NCI-H460 (cell line): ENCODE results near the gene DMRTB1. TPM values are rescaled to one million over a fixed set of nuclear protein-coding genes. Genes with fewer than 3 reads are reported as not detected.

Experiments
- DNase-seq: peaks from one replicate; pipeline ENCODE4 v3.0.0-alpha.2; 2016; ENCODE audit warnings: low read depth; ENCODE audit errors: extremely low read depth
- total RNA-seq: library from RNA; depleted of rRNA; stranded (reverse); fragments of >200 nt; shearing (Covaris generic); gene quantifications from 2 replicates; pipeline ENCODE4 v1.2.3, GENCODE V29; 2014; rRNA removed

DMRTB1 gene
- total RNA-seq, 1 experiment from 2014 or later, result not detected

GRCh38 chr1:53507116-53507820 is 48.1 kb downstream of the DMRTB1 start:
- DNase-seq, result no peak

- DNase-seq, result no peak
Observed at GRCh38 chr1:53508056-53508990, 49.1 kb downstream of the DMRTB1 start.

GRCh38 chr1:53508991-53509666 is 49.9 kb downstream of the DMRTB1 start:
- no peak for DNase-seq

DNA sequence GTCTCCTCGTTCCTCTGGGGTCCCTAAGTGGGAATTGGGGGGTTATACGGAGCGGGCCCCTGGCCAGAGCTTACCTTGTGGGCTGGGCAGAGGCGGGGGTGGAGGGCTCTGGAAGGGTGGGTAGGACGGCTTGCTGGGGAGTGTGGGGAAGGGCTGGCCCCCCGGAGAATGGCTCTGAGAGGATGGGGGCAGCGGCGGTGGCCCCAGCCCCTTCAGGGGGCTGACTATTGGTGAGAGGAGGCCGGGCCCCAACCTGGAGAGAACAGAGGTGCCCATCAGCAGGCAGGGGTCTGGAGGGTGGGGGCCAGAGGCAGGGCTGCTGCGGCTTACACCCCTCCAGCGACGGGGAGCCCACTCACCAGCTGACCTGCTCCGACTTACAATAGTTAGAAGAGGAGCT is 50.6 kb downstream of the DMRTB1 start:
- DNase-seq, result no peak

GRCh38 chr1:53510215-53510614 is 51.0 kb downstream of the DMRTB1 start:
- DNase-seq, result no peak

DNA sequence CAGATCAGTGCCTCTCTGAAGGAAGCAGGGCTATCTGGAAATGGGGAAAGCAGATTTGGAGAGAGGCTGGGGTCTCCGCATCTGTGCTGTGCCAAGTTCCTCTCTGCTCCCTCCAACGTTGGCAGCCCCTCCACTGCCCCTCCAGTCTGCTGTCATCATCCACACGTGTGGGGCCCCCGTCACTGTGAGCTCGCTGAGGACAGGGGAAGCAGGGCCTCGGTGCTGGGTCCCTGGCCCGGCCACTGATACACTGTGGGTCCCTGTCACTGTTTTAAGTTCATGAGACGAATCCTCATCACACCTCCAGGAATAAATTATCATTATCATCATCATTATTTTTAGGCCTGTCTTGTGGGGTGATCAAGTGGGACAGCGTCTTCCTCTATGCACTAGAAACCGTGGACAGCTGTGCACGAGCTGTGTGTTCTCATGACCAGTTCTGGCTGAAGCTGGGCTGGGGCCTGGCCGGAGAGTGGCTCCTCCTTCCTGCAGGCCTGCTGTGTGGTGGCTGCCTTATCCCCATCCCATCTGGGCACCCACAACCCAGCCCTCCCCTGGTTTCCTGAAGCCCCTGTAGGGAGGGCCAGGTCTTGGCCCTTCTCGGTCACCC is 52.2 kb downstream of the DMRTB1 start:
- DNase-seq, result no peak

GRCh38 chr1:53511933-53512806 is 53.0 kb downstream of the DMRTB1 start:
- no peak for DNase-seq

GRCh38 chr1:53512807-53513755 is 53.9 kb downstream of the DMRTB1 start:
- DNase-seq, result no peak

DNA sequence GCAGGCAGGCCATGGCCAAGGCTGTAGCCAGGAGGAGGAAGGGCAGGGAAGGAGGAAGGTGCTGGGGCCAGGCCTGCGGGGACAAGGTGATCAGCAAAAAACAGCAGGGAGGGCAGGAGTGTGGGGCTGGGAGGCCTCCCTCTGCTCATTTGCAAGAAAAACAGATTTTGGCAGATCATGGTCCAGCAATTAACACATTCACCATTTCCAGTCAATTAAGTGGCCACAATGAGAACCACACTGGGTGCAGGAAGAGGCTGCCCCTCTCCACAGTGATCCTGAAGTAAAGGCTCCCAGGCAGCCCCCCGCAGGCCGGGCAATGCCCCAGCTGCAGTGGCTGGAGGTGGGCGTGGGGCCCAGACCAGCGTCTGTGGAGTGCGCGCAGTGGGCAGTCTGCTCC is 54.6 kb downstream of the DMRTB1 start:
- no peak for DNase-seq

- DNase-seq, result no peak
Observed at GRCh38 chr1:53514436-53514835, 55.2 kb downstream of the DMRTB1 start.

GRCh38 chr1:53516181-53516580 is 57.0 kb downstream of the DMRTB1 start:
- DNase-seq, result no peak

Other genes with a start within 250 kb of the DMRTB1 start
- 48.5 and 53.5 TPM in 2 replicates for gene CZIB, start 238.8 kb upstream of the DMRTB1 start, total RNA-seq
- gene MAGOH, start 220.9 kb upstream of the DMRTB1 start, total RNA-seq, result 57.6 and 78.6 TPM in 2 replicates
- gene LRP8, start 131.3 kb upstream of the DMRTB1 start, total RNA-seq, result 52.6 and 73.1 TPM in 2 replicates